Natural killer cell (primary cell): ENCODE data around the gene C6orf141. TPM values are rescaled to one million over a fixed set of nuclear protein-coding genes. Genes with fewer than 3 reads are reported as not detected.

ENCODE experiments used
- ATAC-seq, 3 donors: fragments of 150-1000 bp in 2 of 3; fragments of 200-7000 bp in 1 of 3; cut with Tn5 transposase; 1 replicate in 1 of 3; 2 replicates in 2 of 3; pipeline ENCODE4 v1.10.0; 2021; ENCODE audit warnings: mild to moderate bottlenecking in 2 of 3, moderate library complexity in 2 of 3
- DNase-seq, 2 donors: peaks; one replicate each; pipeline versions ENCODE4 v3.0.0 to v3.0.0-alpha.2; 2013 to 2021; ENCODE audit warnings: mixed read lengths in 1 of 2
- H3K27ac ChIP-seq: one replicate; pipeline ENCODE4 v1.5.1; 2013; ENCODE audit warnings: mild to moderate bottlenecking, low read length
- H3K27me3 ChIP-seq: one replicate; pipeline ENCODE4 v1.6.1; 2013; ENCODE audit warnings: low read length; ENCODE audit not compliant: control insufficient read depth, insufficient read depth
- H3K36me3 ChIP-seq: one replicate; pipeline ENCODE4 v1.6.1; 2013; ENCODE audit warnings: low read length; ENCODE audit not compliant: control insufficient read depth, insufficient read depth
- H3K4me1 ChIP-seq: one replicate; pipeline ENCODE4 v1.6.1; 2013; ENCODE audit warnings: low read length; ENCODE audit not compliant: control insufficient read depth, insufficient read depth
- H3K4me3 ChIP-seq: one replicate; pipeline ENCODE4 v1.5.1; 2013; ENCODE audit warnings: low read length
- H3K9me3 ChIP-seq: one replicate; pipeline ENCODE4 v1.6.1; 2013; ENCODE audit warnings: low read length; ENCODE audit not compliant: control insufficient read depth, insufficient read depth
- H3K27ac Mint-ChIP-seq, 2 donors: one replicate each; pipeline ENCODE4 v1.8.0; 2022; ENCODE audit warnings: mild to moderate bottlenecking in 2 of 2, mixed read lengths in 2 of 2, moderate library complexity in 1 of 2
- H3K27me3 Mint-ChIP-seq, 2 donors: one replicate each; pipeline ENCODE4 v1.8.0; 2022; ENCODE audit warnings: low read depth in 2 of 2, mixed read lengths in 2 of 2
- H3K36me3 Mint-ChIP-seq: one replicate; pipeline ENCODE4 v1.8.0; 2022; ENCODE audit warnings: mixed read lengths
- H3K4me1 Mint-ChIP-seq, 2 donors: one replicate each; pipeline ENCODE4 v1.8.0; 2022; ENCODE audit warnings: mixed read lengths in 2 of 2
- H3K4me3 Mint-ChIP-seq: one replicate; pipeline ENCODE4 v1.8.0; 2022; ENCODE audit warnings: mild to moderate bottlenecking, moderate library complexity, mixed read lengths
- H3K9me3 Mint-ChIP-seq, 2 donors: one replicate each; pipeline ENCODE4 v1.8.0; 2022; ENCODE audit warnings: mixed read lengths in 2 of 2
- WGBS: methylation state at CpG from one replicate; pipeline ENCODE4 v1.1.7; 2013; ENCODE audit warnings: missing lambda C conversion rate; ENCODE audit not compliant: insufficient coverage; 5-methylcytosine and 5-hydroxymethylcytosine counted together
- intact Hi-C: fragments of 100-400 bp; cut with micrococcal nuclease; formaldehyde crosslinking; loops from one replicate; pipeline ENCODE4 v1.14.2; 2022
- total RNA-seq, 4 donors: library from RNA; stranded (reverse); fragments of 120-200 nt in 1 of 4; gene quantifications; one replicate each; pipeline versions ENCODE4 v1.2.3 to v1.2.4, GENCODE V29; 2013 to 2022
- TF ChIP-seq, protein P1 (sequence below): fragments of 200-600 bp; IDR thresholded peaks from one replicate; pipeline ENCODE4 v1.8.0; 2022; ENCODE audit warnings: antibody characterized with exemption

Gene C6orf141
- total RNA-seq, 3 donors from 2014 or later (not counting 1 experiment from before 2014, with no cell fraction given): not detected

DNA sequence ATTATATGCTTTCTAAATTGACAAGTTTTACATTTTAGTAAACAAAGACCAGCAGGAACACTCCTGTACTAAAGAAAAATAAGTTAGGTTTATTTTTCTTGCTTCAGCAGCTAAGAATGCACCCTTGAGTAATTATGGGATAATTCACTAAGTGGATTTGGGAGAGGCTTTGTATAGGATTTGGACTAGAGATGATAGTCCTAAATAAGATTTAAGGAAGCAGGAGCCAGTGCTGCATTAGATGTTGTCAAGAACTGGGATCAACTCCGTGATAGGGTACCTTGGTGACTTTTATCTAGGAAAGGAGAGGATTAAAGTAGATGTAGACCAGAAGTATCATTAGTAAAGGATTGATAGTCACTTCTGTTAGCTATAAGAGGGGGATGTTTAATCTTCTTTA is 4.1 kb upstream of the C6orf141 start:
- ATAC-seq: no peak
- TF ChIP-seq, protein P1, sequence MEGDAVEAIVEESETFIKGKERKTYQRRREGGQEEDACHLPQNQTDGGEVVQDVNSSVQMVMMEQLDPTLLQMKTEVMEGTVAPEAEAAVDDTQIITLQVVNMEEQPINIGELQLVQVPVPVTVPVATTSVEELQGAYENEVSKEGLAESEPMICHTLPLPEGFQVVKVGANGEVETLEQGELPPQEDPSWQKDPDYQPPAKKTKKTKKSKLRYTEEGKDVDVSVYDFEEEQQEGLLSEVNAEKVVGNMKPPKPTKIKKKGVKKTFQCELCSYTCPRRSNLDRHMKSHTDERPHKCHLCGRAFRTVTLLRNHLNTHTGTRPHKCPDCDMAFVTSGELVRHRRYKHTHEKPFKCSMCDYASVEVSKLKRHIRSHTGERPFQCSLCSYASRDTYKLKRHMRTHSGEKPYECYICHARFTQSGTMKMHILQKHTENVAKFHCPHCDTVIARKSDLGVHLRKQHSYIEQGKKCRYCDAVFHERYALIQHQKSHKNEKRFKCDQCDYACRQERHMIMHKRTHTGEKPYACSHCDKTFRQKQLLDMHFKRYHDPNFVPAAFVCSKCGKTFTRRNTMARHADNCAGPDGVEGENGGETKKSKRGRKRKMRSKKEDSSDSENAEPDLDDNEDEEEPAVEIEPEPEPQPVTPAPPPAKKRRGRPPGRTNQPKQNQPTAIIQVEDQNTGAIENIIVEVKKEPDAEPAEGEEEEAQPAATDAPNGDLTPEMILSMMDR: no peak
- no peak overlapping the region for H3K4me3 ChIP-seq
- H3K36me3 Mint-ChIP-seq: no peaks in the 10 kb centered on the region
- H3K36me3 ChIP-seq: no peaks in the 10 kb centered on the region
- no peak overlapping the region for H3K27ac ChIP-seq
- WGBS: 81% methylated on average over 1 of the region's 1 CpG
- no peaks in the 10 kb centered on the region for H3K9me3 ChIP-seq
- H3K27me3 Mint-ChIP-seq: peaks cover 10 to 37% of the 10 kb centered on the region in 2 donors
- no peak overlapping the region for H3K4me3 Mint-ChIP-seq
- H3K27me3 ChIP-seq: peaks cover 18% of the 10 kb centered on the region
- no peak overlapping the region for H3K27ac Mint-ChIP-seq
- DNase-seq: no peak
- H3K9me3 Mint-ChIP-seq: no peaks in the 10 kb centered on the region
- peaks cover 12% of the 10 kb centered on the region for H3K4me1 ChIP-seq
- peaks cover 10 to 12% of the 10 kb centered on the region in 2 donors for H3K4me1 Mint-ChIP-seq
- intact Hi-C loops: no loop called here

DNA sequence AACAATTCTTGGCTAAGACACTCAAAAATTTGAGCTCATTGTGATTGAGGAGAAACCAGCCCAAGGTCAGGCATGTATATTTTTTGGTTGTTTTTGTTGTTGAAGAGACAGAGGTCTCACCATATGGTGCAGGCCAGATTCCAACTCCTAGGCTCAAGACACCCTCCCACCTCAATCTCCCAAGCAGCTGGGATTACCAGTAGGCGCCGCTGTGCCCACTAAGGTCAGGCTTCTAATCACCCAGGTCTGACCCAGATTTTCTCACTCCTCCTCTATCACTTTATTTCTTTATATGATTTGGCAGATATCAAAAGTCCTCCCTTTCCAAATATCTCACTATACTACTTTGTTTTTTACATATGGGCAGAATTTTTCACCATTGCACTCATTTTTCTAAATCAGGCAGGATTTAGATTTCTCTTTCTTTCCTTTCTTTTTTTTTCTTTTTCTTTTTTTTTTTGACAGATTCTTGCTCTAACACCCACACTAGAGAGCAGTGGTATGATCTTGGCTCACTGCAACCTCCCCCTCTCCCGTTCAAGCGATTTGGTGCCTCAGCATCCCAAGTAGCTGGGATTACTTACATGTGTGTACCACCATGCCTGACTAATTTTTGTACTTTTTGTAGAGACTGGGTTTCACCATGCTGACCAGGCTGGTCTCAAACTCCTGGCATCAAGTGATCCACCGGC is 1.7 kb upstream of the C6orf141 start:
- intact Hi-C loops: no loop called here
- TF ChIP-seq, protein P1: no peak
- no peak overlapping the region for H3K4me3 ChIP-seq
- Mint-ChIP-seq H3K27me3 (peaks cover 14 to 43% of the 10 kb centered on the region in 2 donors), H3K27ac (no peak overlapping the region), H3K36me3 (no peaks in the 10 kb centered on the region), H3K9me3 (no peaks in the 10 kb centered on the region), H3K4me1 (peaks cover 16 to 18% of the 10 kb centered on the region in 2 donors), H3K4me3 (no peak overlapping the region)
- peaks cover 21% of the 10 kb centered on the region for H3K27me3 ChIP-seq
- no peaks in the 10 kb centered on the region for H3K9me3 ChIP-seq
- no peak for ATAC-seq
- no peaks in the 10 kb centered on the region for H3K36me3 ChIP-seq
- WGBS: 86% methylated on average over 5 of the region's 5 CpGs
- H3K4me1 ChIP-seq: peaks cover 14% of the 10 kb centered on the region
- H3K27ac ChIP-seq: no peak overlapping the region
- no peak for DNase-seq

DNA sequence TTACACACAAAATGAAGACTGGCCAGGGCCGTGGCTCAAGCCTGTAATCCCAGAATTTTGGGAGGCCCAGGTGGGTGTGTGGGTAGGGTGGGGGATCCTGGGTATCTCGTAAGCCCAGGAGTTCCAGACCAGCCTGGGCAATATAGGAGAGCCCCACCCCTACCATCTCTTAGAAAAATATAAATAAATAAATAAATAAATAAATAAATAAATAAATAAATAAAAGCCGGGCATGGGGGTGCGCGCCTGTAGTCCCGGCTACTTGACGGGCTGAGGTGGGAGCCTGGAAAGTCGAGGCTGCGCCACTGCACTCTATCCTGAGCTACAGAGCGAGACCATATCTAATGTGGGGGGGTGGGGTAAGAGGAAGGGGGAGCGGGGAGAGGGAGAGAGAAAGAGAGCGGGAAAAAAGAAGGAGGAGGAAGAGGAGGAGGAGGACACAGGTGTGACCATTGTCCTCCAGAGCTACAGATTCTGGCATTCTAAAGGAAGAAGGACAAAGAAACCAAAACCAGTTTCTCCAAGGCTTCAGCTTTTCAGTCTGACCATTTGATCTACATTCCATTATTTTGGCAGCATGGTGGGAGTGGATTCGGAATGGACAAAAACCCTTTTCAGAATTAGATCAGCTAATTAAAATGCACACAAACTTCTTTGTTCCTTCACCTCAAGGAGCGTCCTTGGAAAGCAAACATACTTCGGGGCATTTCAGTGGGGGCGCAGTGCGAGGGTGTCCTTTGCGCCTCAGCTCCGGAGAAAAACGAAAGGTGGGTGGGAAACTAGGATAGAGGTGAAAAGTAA is 577 bp upstream of the C6orf141 start:
- Histone ChIP-seq H3K4me1 (peaks cover 14% of the 10 kb centered on the region), H3K27me3 (peaks cover 21% of the 10 kb centered on the region), H3K4me3 (no peak overlapping the region), H3K36me3 (no peaks in the 10 kb centered on the region), H3K27ac (no peak overlapping the region), H3K9me3 (no peaks in the 10 kb centered on the region)
- no peak for ATAC-seq
- Mint-ChIP-seq H3K27me3 (peaks cover 14 to 43% of the 10 kb centered on the region in 2 donors), H3K9me3 (no peaks in the 10 kb centered on the region), H3K27ac (no peak overlapping the region), H3K36me3 (no peaks in the 10 kb centered on the region), H3K4me1 (peaks cover 16 to 18% of the 10 kb centered on the region in 2 donors), H3K4me3 (peak overlapping the region; percentile 87)
- intact Hi-C loops: no loop called here
- DNase-seq: no peak
- TF ChIP-seq, protein P1: no peak
- WGBS: 52% methylated on average over 18 of the region's 20 CpGs
